Skin epidermis (tissue), 12 donors: ENCODE data around the gene RNF169.
A peak's percentile ranks its signal among the peaks of the same experiment; 100 is the strongest.
"Not testable (repeated sequence)": the region's sequence is repeated elsewhere in the genome, so short reads cannot be mapped to it uniquely, and the experiment has no call there.

Experiments used
- H3K27ac ChIP-seq, 21 experiments: fragments of 200-600 bp; sonication (generic) in 11 of 21; one replicate each; pipeline ENCODE4 v1.5.0; 2020; ENCODE audit warnings: mild to moderate bottlenecking in 3 of 21, inconsistent platforms in 2 of 21, moderate library complexity in 2 of 21
- H3K4me3 ChIP-seq, 7 experiments: fragments of 200-600 bp; sonication (generic) in 2 of 7; one replicate each; pipeline ENCODE4 v1.5.0; 2020; ENCODE audit warnings: inconsistent platforms in 2 of 7, mild to moderate bottlenecking in 2 of 7, moderate library complexity in 1 of 7

Gene RNF169

GRCh38 chr11:74815966-74816365, 67.3 kb downstream of the RNF169 start:
- H3K4me3 ChIP-seq, result no peak overlapping the region
- no peak overlapping the region for H3K27ac ChIP-seq

DNA sequence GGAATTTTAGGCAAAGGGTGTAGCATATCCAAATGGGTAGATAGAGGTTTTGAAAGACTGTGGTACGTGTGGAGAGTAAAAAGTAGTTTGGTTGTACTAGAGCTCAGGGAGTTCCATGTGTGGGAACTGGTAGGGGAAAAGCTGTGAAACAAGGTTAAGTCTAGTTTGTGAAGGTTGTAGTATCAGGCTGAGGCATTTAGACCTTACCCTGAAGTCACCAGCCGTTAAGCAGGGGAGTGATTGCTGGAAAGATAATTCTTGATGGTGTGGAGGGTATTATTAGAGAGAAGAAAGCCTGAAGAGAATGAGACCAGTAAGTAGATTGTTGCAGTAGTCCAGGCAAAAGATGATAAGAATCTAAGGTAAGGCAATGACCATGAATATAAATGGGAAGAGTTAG, 68.0 kb downstream of the RNF169 start:
- no peak overlapping the region for H3K27ac ChIP-seq
- H3K4me3 ChIP-seq, result no peak overlapping the region

DNA sequence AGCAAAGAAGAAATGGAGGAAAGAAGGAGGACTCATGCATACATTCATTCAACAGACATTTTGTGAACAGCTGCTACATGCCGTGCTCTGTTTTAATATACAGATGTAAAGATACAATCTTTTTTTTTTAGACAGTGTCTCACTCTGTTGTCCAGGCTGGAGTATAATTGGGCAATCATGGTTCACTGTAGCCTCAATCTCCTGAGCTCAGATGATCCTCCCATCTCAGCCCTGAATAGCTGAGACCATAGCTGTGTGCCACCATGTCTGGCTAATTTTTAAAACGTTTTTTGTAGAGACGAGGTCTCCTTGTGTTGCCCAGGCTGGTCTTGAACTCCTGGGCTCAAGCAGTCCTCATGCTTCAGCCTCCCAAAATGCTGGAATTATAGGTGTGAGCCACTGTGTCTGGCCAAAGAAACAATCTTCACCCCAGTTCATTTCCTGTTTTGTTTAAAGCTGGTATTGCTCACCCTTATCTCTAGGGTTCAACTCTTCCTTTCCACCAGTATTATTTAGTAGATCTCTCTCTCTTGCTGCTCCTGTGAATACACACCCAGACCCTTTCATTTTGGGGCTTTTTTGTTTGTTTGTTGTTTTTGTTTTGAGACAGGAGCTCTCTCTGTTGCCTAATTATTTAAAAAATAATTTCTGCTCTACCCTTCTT, 69.8 kb downstream of the RNF169 start:
- H3K27ac ChIP-seq, result no peak overlapping the region
- no peak overlapping the region for H3K4me3 ChIP-seq

DNA sequence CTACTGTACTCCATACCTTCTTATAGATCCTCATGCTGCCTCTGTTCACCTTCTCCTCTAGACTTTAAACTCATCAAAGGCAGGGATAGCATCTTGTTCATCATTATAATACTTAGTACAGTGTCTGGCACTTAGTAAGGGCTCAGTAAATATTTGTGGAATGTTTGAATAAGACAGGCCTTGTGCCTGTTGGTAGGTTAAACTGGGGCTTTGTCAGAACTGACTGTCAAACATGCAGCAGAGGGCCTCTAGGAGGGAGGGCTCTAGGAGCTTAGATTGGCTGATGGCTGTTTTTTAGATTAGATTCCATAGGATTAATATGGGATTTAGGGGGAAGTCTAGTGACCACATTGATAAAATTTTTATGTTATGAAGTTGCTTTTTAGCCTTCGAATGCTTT, 70.8 kb downstream of the RNF169 start:
- Histone ChIP-seq H3K4me3 (no peak overlapping the region), H3K27ac (no peak overlapping the region)

GRCh38 chr11:74820763-74821162, 72.1 kb downstream of the RNF169 start:
- Histone ChIP-seq H3K27ac (peak overlapping the region in 2 of 21 experiments; percentile 6 to 17), H3K4me3 (no peak overlapping the region)

- Histone ChIP-seq H3K4me3 (no peak overlapping the region), H3K27ac (peak overlapping the region in 4 of 21 experiments; percentile 3 to 47 (median 10))
Observed at GRCh38 chr11:74822170-74822569, 73.5 kb downstream of the RNF169 start.

DNA sequence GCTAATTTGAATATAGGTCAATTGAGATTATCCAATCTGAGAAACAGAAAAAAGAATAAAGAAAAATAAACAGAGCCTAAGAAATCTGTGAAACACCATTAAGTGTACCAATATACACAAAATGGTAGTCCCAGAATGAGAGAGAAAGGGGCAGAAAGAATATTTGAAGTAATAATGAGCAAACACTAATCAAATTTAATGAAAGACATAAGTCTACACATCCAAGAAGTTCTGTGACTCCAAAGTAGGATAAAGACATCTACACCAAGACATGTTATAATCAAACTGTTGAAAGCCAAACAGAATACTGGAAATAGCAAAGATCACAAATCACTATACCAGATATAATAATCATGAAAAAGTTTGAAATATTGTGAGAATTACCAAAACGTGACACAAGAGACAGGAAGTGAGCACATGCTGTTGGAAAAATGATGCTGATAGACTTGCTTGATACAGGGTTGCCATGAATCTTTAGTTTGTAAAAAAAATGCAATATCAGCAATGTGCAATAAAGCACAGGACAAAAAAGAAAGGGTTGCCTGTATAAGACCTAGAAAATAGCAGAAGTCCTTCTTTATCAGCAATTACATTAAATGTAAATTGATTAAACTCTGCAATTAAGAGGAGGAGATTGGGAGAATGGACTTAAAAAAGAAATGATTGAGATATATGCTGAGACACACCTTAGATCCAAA, 75.8 kb downstream of the RNF169 start:
- H3K27ac ChIP-seq, result no peak overlapping the region
- no peak overlapping the region for H3K4me3 ChIP-seq

DNA sequence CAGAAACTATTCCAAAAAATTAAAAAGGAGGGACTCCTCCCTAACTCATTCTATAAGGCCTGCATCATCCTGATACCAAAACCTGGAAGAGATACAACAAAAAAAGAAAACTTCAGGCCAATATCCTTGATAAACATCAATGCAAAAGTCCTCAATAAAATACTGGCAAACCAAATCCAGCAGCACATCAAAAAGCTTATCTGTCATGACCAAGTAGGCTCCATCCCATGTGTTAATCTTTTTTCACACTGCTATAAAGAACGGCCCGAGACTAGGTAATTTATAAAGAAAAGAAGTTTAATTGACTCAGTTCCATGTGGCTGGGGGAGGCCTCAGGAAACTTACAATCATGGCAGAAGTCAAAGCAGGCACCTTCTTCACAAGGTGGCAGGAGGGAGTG, 76.9 kb downstream of the RNF169 start:
- not testable (repeated sequence) for H3K4me3 ChIP-seq, H3K27ac ChIP-seq

DNA sequence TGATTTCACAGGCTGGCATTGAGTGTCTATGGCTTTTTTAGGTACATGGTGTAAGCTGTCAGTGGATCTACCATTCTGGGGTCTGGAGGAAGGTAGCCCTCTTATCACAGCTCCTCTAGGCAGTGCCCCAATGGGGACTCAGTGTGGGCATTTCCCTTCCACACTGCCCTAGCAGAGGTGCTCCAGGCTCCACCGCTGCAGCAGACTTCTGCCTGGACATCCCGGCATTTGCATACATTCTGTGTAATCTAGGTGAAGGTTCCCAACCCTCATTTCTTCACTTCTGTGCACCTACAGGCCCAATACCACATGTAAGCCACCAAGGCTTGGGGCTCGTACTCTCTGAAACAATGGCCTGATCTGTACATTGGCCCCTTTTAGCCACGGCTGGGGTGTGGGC, 78.3 kb downstream of the RNF169 start:
- no peak overlapping the region for H3K4me3 ChIP-seq
- no peak overlapping the region for H3K27ac ChIP-seq

GRCh38 chr11:74837191-74837590, 88.5 kb downstream of the RNF169 start:
- H3K4me3 ChIP-seq, result no peak overlapping the region
- H3K27ac ChIP-seq, result no peak overlapping the region

GRCh38 chr11:74838188-74838587, 89.5 kb downstream of the RNF169 start:
- Histone ChIP-seq H3K27ac (no peak overlapping the region), H3K4me3 (no peak overlapping the region)

GRCh38 chr11:74839446-74839845, 90.8 kb downstream of the RNF169 start:
- Histone ChIP-seq H3K4me3 (no peak overlapping the region), H3K27ac (no peak overlapping the region)

- Histone ChIP-seq H3K4me3 (no peak overlapping the region), H3K27ac (no peak overlapping the region)
Observed at GRCh38 chr11:74839971-74840370, 91.3 kb downstream of the RNF169 start.

- Histone ChIP-seq H3K4me3 (no peak overlapping the region), H3K27ac (no peak overlapping the region)
Observed at GRCh38 chr11:74840486-74840885, 91.8 kb downstream of the RNF169 start.

GRCh38 chr11:74842967-74843366, 94.3 kb downstream of the RNF169 start:
- Histone ChIP-seq H3K27ac (no peak overlapping the region), H3K4me3 (no peak overlapping the region)

DNA sequence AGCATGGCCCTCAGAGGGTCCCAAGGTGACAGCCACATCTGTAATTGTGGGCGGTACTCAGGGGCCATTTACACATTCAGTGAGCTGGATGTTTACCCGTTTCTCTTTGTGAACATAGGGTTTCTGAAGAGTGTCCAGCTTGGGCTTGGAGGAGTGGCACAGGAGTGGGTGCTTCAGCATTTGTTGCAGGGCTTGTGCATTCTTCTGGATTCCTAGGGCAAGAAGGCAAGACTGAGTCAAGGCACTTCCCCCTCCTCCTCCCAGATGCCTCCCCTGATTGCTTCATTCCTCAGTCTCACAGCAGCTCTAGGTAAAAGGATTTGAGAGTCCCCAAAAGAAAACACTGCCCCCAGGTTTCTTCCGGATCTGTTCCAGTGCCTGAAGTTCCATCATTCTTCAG, 95.4 kb downstream of the RNF169 start:
- no peak overlapping the region for H3K27ac ChIP-seq

GRCh38 chr11:74844865-74845264, 96.2 kb downstream of the RNF169 start:
- Histone ChIP-seq H3K27ac (no peak overlapping the region), H3K4me3 (no peak overlapping the region)

More for the DNA sequence above, 95.4 kb downstream of the RNF169 start:
- H3K4me3 ChIP-seq, result no peak overlapping the region

DNA sequence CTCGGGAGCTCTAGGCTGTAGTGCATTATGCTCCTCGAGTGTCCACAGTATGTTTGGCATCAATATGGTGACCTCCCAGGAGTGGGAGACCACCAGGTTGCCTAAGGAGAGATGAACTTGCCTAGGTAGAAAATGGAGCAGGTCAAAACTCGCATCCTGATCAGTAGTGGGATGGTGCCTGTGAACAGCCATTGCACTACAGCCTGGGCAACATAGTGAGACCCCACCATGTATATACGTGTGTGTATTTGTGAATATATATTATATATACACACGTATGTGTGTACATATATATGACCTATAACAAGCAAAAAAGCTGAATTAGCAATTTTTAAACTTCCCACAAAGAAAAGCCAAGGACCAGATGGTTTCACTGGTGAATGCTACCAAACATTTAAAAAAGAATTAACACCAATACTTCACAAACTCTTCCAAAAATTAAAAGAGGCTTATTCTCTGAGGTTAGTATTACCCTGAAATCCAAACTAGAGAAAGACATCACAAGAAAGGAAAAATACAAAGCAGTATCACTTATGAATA, 97.4 kb downstream of the RNF169 start:
- no peak overlapping the region for H3K4me3 ChIP-seq
- H3K27ac ChIP-seq, result no peak overlapping the region

- Histone ChIP-seq H3K4me3 (no peak overlapping the region), H3K27ac (no peak overlapping the region)
Observed at GRCh38 chr11:74846770-74847169, 98.1 kb downstream of the RNF169 start.

DNA sequence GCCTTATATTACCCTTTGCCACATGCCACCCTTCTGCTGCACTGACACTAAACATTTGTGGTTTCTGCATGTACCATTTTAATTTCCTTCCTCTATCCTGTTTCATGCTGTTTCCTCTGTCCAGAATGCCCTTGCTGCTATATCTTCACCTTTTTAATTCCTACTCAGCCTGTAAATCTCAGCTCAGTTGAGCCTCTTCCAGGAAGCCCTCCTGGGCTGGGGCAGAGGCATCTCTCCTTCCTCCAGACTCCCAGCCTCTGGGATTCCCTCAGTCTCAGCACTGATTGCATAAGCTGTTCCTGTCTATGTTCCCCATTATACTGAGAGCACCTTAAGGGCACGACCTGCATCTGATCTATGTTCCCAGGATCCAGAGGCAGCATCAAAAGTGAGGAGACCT, 98.7 kb downstream of the RNF169 start:
- Histone ChIP-seq H3K27ac (no peak overlapping the region), H3K4me3 (no peak overlapping the region)

GRCh38 chr11:74847895-74848294, 99.2 kb downstream of the RNF169 start:
- Histone ChIP-seq H3K4me3 (no peak overlapping the region), H3K27ac (no peak overlapping the region)
